GM13977 (cell line): ENCODE results near the gene CCND3.

ENCODE experiments used
- DNase-seq: peaks from one replicate; pipeline ENCODE4 v3.0.0; 2012; ENCODE audit warnings: low spot score
- in situ Hi-C: fragments of 300-500 bp; cut with MboI; formaldehyde crosslinking; loops from one replicate; pipeline ENCODE4 v1.12.0; 2022; ENCODE audit warnings: low sequenced_read_pairs, low pct_unique_long_range_greater_than_20kb, mixed read lengths, inconsistent platforms; ENCODE audit not compliant: unreplicated experiment
- TF ChIP-seq, protein P1 (sequence below): IDR thresholded peaks from 2 replicates; pipeline ENCODE4 v1.5.1; 2012; ENCODE audit warnings: mild to moderate bottlenecking, control low read depth; ENCODE audit not compliant: insufficient read depth; ENCODE audit errors: extremely low read depth, missing control alignments

The CCND3 gene

DNA sequence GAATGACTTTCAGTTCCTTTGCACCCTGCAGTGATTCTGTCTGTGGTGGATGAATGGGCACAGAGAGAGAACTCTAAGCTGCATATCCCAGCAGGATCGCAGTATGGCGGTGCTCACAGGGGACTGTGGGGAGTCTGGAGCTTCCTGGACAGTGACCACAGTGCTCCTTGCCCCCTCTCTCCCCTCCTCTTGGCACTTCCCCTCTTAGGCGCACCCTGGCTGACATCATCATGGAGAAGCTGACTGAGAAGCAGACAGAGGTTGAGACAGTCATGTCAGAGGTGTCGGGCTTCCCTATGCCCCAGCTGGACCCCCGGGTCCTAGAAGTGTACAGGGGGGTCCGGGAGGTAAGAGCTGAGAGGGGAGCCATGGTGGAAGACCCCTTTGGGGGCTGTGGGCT is 11.7 kb downstream of the CCND3 start:
- no peak for DNase-seq
- TF ChIP-seq, protein P1, sequence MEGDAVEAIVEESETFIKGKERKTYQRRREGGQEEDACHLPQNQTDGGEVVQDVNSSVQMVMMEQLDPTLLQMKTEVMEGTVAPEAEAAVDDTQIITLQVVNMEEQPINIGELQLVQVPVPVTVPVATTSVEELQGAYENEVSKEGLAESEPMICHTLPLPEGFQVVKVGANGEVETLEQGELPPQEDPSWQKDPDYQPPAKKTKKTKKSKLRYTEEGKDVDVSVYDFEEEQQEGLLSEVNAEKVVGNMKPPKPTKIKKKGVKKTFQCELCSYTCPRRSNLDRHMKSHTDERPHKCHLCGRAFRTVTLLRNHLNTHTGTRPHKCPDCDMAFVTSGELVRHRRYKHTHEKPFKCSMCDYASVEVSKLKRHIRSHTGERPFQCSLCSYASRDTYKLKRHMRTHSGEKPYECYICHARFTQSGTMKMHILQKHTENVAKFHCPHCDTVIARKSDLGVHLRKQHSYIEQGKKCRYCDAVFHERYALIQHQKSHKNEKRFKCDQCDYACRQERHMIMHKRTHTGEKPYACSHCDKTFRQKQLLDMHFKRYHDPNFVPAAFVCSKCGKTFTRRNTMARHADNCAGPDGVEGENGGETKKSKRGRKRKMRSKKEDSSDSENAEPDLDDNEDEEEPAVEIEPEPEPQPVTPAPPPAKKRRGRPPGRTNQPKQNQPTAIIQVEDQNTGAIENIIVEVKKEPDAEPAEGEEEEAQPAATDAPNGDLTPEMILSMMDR, result no peak
- in situ Hi-C loops, result loop anchor here (10.0 kb wide), 1 partner anchor 115 kb away; no protein-coding TSS in a partner anchor

DNA sequence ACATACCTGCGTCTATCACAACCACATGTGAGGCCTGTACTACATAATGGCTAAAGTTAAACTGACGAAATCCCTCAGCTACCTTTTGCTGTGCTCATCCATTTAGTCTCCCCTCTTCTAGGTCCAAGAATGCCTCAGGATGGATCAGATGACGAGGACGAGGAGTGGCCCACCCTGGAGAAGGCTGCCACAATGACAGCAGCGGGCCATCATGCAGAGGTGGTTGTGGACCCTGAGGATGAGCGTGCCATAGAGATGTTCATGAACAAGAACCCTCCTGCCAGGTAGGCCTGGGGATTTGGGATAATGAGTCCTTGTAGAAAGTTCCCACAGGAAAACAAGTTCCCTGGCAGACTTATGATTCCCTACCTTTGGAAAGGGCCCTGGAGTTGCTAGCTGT is 14.4 kb downstream of the CCND3 start:
- in situ Hi-C loops, result loop anchor here (10.0 kb wide), 1 partner anchor 118 kb away; no protein-coding TSS in a partner anchor
- TF ChIP-seq, protein P1, result no peak
- DNase-seq, result no peak

DNA sequence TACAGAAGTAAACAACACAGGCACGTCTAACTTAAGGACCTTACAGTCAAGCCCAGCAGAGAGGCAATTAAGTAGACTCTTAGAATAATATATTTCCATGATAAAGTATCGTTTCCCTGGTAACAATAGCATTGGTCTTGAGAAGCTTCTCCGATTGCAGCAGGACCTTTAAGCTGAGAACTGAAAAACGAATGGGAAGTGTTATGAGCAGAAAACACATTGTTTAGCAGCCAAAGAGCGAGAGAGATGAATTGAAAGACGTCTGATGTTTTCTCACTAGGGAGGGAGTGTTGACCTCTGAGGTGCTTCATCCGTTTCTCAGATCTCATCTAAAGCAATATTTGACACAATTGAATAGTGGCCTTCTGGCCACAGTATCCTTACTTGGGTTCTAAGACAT is 19.5 kb downstream of the CCND3 start:
- no peak for DNase-seq
- TF ChIP-seq, protein P1, result no peak
- in situ Hi-C loops, result loop anchor here (10.0 kb wide), 1 partner anchor 123 kb away; no protein-coding TSS in a partner anchor

DNA sequence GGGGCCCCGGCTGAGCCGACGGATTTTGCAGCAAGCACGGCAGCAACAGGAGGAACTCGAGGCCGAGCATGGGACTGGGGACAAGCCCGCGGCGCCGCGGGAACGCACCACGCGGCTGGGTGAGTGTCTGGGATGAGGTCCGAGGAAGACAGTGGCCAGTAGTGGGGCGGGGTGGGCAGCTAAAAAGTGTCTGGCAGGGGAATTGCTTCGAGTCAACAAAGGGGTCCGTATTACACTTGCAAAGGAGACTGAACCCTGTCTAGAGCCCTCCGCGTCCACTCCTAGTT is 20.0 kb downstream of the CCND3 start:
- in situ Hi-C loops, result loop anchor here (10.0 kb wide), 1 partner anchor 123 kb away; no protein-coding TSS in a partner anchor
- TF ChIP-seq, protein P1, result no peak
- no peak for DNase-seq

DNA sequence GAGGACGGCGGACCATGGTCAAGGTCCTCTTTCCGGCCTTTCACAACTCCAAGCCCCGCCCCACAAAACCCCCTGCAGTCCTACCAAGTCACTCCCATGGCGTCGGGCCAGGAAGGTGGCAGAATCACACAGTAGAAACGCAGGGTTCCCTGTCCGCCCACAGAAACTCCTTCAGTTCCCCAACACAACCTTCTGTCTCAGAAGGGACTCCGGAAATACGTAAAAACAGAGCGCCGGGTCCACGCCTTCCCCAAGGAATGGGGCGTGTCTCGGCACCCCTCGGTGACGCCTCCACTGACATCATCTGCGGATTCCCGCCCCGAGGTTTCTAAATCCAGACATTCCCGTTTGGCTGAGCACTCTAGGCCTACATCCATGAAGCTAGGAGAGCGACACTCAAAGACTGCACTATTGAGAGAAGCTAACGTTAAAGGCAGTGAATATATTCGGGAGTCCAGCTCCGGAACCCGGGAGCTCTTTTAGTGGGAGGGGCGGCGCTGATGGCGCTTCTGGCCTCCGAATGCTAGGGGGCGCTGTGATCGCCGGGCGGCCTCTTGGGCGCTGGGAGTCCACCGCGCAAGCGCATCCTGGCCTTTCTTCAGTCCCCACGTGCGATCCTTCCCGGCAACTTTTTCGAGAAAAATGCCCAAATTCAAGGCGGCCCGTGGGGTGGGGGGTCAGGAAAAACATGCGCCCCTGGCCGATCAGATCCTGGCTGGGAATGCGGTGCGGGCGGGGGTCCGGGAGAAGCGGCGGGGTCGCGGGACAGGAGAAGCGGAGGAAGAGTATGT is 20.5 kb downstream of the CCND3 start, which contains the start of the genes BYSL and MED20:
Gene BYSL, plus strand, starts transcription at position 579 of the 791 bp plus-strand sequence. Its CDS starts 64 bp downstream, at position 643.
Gene MED20, minus strand, starts transcription at position 219 of the 791 bp plus-strand sequence. Its CDS starts 121 bp downstream, at position 98.
- peak; percentile 96 for DNase-seq
- TF ChIP-seq, protein P1, result peak; percentile 87
- in situ Hi-C loops, result loop anchor here (10.0 kb wide), 1 partner anchor 124 kb away; no protein-coding TSS in a partner anchor

DNA sequence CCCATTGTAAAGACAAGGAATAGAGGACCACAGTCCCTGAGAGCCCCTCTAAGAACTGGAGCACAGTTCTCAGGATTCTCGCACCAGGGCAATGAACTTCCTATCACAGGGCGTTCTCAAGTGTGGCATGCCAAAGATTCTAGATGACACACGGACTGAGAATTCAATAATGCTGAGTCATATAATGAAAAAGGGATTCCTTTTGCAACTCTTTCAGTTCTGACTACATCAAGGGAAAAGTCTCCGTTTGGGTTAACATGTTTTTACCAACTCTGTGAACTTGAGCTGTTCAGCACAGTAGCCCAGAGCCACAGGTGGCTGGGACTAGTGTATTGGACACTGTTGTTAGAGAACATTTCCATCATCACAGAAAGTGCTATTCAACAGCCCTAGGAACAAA is 24.1 kb downstream of the CCND3 start:
- TF ChIP-seq, protein P1, result no peak
- in situ Hi-C loops, result no loop called here
- no peak for DNase-seq
